ENCODE data around the gene COPS4. TPM values are rescaled to one million over a fixed set of nuclear protein-coding genes. Genes with fewer than 3 reads are reported as not detected.
A peak's percentile ranks its signal among the peaks of the same experiment; 100 is the strongest.

The COPS4 gene
- total and polyA plus RNA-seq, 2 of the 8 experiments (the other 6 are each of a cell fraction or from before 2014, with no cell fraction given): 14.9 to 28.3 TPM

DNA sequence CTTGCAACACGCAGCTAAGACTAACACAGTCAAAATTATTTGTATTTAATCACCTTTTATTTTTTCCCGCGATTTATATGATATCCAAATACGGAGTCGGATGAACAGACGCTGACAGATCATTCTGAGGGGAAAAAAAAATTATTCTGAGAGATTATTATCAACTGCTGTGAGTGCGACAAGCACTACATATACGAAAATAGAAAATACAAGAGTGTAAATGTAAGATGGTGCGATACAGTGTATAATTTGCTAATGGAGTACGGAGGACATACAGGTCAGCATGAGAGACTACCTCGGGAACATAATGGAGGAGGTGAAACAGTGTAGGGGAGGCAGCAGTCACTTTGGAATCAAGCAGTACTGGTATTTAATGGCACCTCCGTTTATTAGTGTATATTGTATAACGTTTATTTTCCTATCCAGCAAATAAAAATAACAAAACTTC is 21.5 kb upstream of the COPS4 start:
- Histone ChIP-seq H4K8ac (ENCODE audit: extremely low read depth, insufficient read depth, low read length) (no peak overlapping the region), H3K23me2 (ENCODE audit: low read depth, low read length) (peaks cover 13% of the 10 kb centered on the region), H3K79me2 (ENCODE audit: control insufficient read depth in 1 of 2, insufficient read depth in 2 of 2, low read length in 2 of 2) (peaks cover 0 to 12% of the 10 kb centered on the region in 2 experiments; a peak in 2 of 4 replicates), H3K9ac (replicated peaks in 1 of 4; ENCODE audit: extremely low read depth in 1 of 4, low read depth in 3 of 4, low read length in 3 of 4) (peak overlapping the region in 3 of 4 experiments; percentile 48 to 54 (median 51); a peak in 4 of 7 replicates), H2AFZ (ENCODE audit: low read length) (peak overlapping the region; percentile 88), H3K4me2 (ENCODE audit: insufficient read depth in 1 of 2, low read depth in 2 of 2, low read length in 2 of 2) (peak overlapping the region; percentile 72 to 87), H2BK12ac (ENCODE audit: low read depth, low read length) (no peak overlapping the region), H3K4me1 (replicated peaks in 1 of 4; ENCODE audit: control insufficient read depth in 3 of 4, insufficient read depth in 4 of 4, low read length in 3 of 4) (peaks cover 0 to 6% (median 3%) of the 10 kb centered on the region in 4 experiments; a peak in 3 of 7 replicates), H2BK5ac (ENCODE audit: low read depth, low read length) (no peak overlapping the region), H3K4ac (replicated peaks; ENCODE audit: insufficient read length, low read depth, low read length) (no peak overlapping the region), H3K4me3 (ENCODE audit: extremely low read depth in 1 of 4, insufficient read depth in 2 of 4, low read depth in 3 of 4, low read length in 4 of 4) (peak overlapping the region; percentile 44 to 98 (median 56); a peak in 7 of 8 replicates), H2BK120ac (replicated peaks; ENCODE audit: low read depth, low read length) (no peak overlapping the region), H3K18ac (ENCODE audit: extremely low read depth, low read length) (no peak overlapping the region), H4K5ac (ENCODE audit: insufficient read length, low read depth, low read length) (peak overlapping the region; percentile 47), H4K91ac (replicated peaks; ENCODE audit: insufficient read length, low read length) (no peak overlapping the region), H4K20me1 (replicated peaks in 1 of 2; ENCODE audit: control insufficient read depth in 1 of 2, insufficient read depth in 2 of 2, low read length in 2 of 2) (no peaks in the 10 kb centered on the region), H3K27me3 (replicated peaks in 1 of 4; ENCODE audit: control insufficient read depth in 3 of 4, extremely low read depth in 1 of 4, insufficient read depth in 3 of 4, low read length in 3 of 4) (peaks cover 0 to 6% (median 3%) of the 10 kb centered on the region in 4 experiments; a peak in 4 of 7 replicates), H3K27ac (ENCODE audit: low read depth, low read length) (no peak overlapping the region), H2BK15ac (ENCODE audit: low read length) (no peak overlapping the region), H2AK5ac (ENCODE audit: low read depth, low read length) (no peak overlapping the region), H3K23ac (ENCODE audit: insufficient read length) (no peak overlapping the region), H2BK20ac (ENCODE audit: low read length) (no peak overlapping the region), H3K36me3 (ENCODE audit: control insufficient read depth in 2 of 4, insufficient read depth in 4 of 4, low read length in 3 of 4) (no peaks in the 10 kb centered on the region), H3K9me3 (ENCODE audit: insufficient read depth in 2 of 2, low read depth in 1 of 2, low read length in 1 of 2) (no peaks in the 10 kb centered on the region), H3K79me1 (ENCODE audit: low read depth, low read length) (no peaks in the 10 kb centered on the region), H3K14ac (ENCODE audit: insufficient read length) (no peak overlapping the region), H3K56ac (replicated peaks; ENCODE audit: insufficient read length, low read depth, low read length) (peak overlapping the region; percentile 3)
- no peak for FAIRE-seq
- ChIA-PET POLR2A (ENCODE audit: partially characterized antibody) (interaction anchor here (0.6 to 2.0 kb wide), 10 partner anchors 8 to 526 kb away, joined by 3 to 20 read pairs (median 6); partner anchors contain the start of genes COPS4, COQ2 and THAP9), CTCF (ENCODE audit: partially characterized antibody) (interaction anchor here (0.8 to 0.9 kb wide), 2 partner anchors 24 to 239 kb away, joined by 3 read pairs; no protein-coding TSS in a partner anchor)
- 52% methylated on average over 13 of the region's 13 CpGs; no CpG with 5 or more reads in 1 of the 2 experiments for WGBS, 2 experiments (ENCODE audit: extremely low coverage in 1 of 2, insufficient coverage in 1 of 2, insufficient read length in 1 of 2, insufficient replicate concordance in 2 of 2, low coverage in 1 of 2, low lambda C conversion rate in 2 of 2, missing lambda C conversion rate in 1 of 2)
- no peak; the same call in 1 of the 2 replicates for TF ChIP-seq PHF8 (conservative IDR thresholded peaks at IDR 0.05; ENCODE audit: low read depth, low read length)
- TF ChIP-seq ZNF274 (IDR thresholded peaks at IDR 0.05; ENCODE audit: borderline replicate concordance, extremely low read depth, low read length): no peak
- no peak for TF ChIP-seq EGR1 (IDR thresholded peaks at IDR 0.05; ENCODE audit: borderline replicate concordance, low read depth, low read length)
- TF ChIP-seq USF2 (IDR thresholded peaks at IDR 0.05; ENCODE audit: low read length): no peak
- 0 out of 2 replicates have a peak, but pooled peaks have one; percentile 27 for TF ChIP-seq TBP (IDR thresholded peaks at IDR 0.05; ENCODE audit: low read depth, low read length)
- TF ChIP-seq ATF2 (IDR thresholded peaks at IDR 0.05; ENCODE audit: low read length): no peak
- TF ChIP-seq NRF1 (IDR thresholded peaks at IDR 0.05; ENCODE audit: low read depth, low read length): no peak
- DNase-seq (ENCODE audit: low read depth in 1 of 2, low spot score in 2 of 2): no peak
